ENCODE measurements around the gene PLEKHG2.

- TF ChIP-seq CTCF (IDR thresholded peaks at IDR 0.05), result no peak
- TF ChIP-seq POLR2A (IDR thresholded peaks at IDR 0.05), result no peak
- TF ChIP-seq EP300 (IDR thresholded peaks at IDR 0.05), result no peak
Observed at GRCh38 chr19:39467941-39468340, 55.5 kb downstream of the PLEKHG2 start.
